ENCODE results near the gene MRM3. TPM values are rescaled to one million over a fixed set of nuclear protein-coding genes. Genes with fewer than 3 reads are reported as not detected.
A peak's percentile ranks its signal among the peaks of the same experiment; 100 is the strongest.

Gene MRM3
- total and polyA plus RNA-seq, 10 donors: 13.5 to 23.1 (median 17.1) TPM

DNA sequence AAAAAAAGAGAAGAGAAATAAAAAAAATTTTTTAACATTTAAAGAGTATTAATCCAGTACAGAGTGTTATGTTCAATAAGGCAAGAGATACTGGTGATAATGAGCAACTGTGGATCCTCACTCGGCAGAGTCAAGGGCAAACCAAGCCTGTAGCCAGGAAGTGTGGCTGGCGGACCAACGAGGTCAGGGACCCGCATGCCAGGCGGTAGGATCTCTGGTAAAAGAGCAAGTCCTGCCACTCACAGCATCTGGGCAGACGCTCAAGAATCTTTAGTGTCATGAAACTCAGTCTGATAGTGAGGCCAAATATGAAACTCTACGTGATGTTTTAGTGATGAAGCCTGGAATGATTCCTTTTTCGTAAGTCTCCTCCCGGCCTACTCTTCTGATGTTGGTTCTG is 21.8 kb upstream of the MRM3 start:
- DNase-seq: peak; percentile 56
- TF ChIP-seq POLR2AphosphoS5 (IDR thresholded peaks at IDR 0.05): peak in 2 of 3 donors; percentile 35 to 60
- TF ChIP-seq CTCF (IDR thresholded peaks at IDR 0.05 in 8 of 11, conservative IDR thresholded peaks at IDR 0.05 in 3 of 11): no peak
- TF ChIP-seq POLR2A (IDR thresholded peaks at IDR 0.05): no peak
- H3K9me3 ChIP-seq: no peaks in the 10 kb centered on the region
- H3K4me3 ChIP-seq: no peak overlapping the region
- H3K36me3 ChIP-seq: peaks cover 0 to 92% (median 67%) of the 10 kb centered on the region in 6 donors
- no peaks in the 10 kb centered on the region for H3K27me3 ChIP-seq (replicated peaks in 1 of 7)
- WGBS, 5 donors: 73 to 83% (median 78%) methylated on average over 9 of the region's 9 CpGs
- peaks cover 0 to 6% (median 0%) of the 10 kb centered on the region in 6 donors for H3K4me1 ChIP-seq
- H3K27ac ChIP-seq: peak overlapping the region in 2 of 8 donors; percentile 8 to 57
- intact Hi-C loops (cut with DNase I; ENCODE audit: low total_unique reads): no loop called here

DNA sequence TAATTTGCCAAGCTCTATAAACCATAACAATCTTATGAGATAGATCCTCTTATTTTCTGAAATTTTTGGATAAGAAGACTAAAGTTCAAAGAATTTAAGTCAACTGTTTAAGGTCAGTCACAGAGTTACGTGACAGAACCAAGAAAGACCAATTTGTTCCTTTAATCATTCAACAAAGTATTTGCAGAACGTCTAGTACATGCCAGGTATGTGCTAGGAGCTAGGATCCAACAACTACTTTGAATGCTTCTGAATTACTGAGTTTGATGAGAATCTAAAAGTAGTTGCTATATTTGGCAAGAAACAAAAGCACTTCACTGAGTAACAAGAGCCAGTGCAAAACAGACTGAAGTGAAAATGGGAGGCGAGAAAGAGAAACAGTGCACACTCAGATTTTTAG is 15.1 kb upstream of the MRM3 start:
- intact Hi-C loops (cut with DNase I; ENCODE audit: low total_unique reads): no loop called here
- Histone ChIP-seq H3K9me3 (no peaks in the 10 kb centered on the region), H3K36me3 (peaks cover 10 to 100% (median 80%) of the 10 kb centered on the region in 6 donors), H3K4me3 (no peak overlapping the region), H3K27ac (no peak overlapping the region), H3K27me3 (replicated peaks in 1 of 7) (no peaks in the 10 kb centered on the region), H3K4me1 (no peaks in the 10 kb centered on the region)
- 79 to 91% (median 87%) methylated on average over 3 of the region's 3 CpGs for WGBS, 5 donors
- no peak for DNase-seq
- TF ChIP-seq POLR2A (IDR thresholded peaks at IDR 0.05): no peak
- TF ChIP-seq POLR2AphosphoS5 (IDR thresholded peaks at IDR 0.05): no peak
- no peak for TF ChIP-seq CTCF (IDR thresholded peaks at IDR 0.05 in 8 of 11, conservative IDR thresholded peaks at IDR 0.05 in 3 of 11)

- no peak for DNase-seq
- H3K27ac ChIP-seq: no peak overlapping the region
- H3K36me3 ChIP-seq: peaks cover 10 to 100% (median 85%) of the 10 kb centered on the region in 6 donors
- intact Hi-C loops (cut with DNase I; ENCODE audit: low total_unique reads): no loop called here
- H3K27me3 ChIP-seq (replicated peaks in 1 of 7): no peaks in the 10 kb centered on the region
- H3K4me3 ChIP-seq: no peak overlapping the region
- TF ChIP-seq POLR2A (IDR thresholded peaks at IDR 0.05) (no peak), CTCF (IDR thresholded peaks at IDR 0.05 in 8 of 11, conservative IDR thresholded peaks at IDR 0.05 in 3 of 11) (no peak), POLR2AphosphoS5 (IDR thresholded peaks at IDR 0.05) (no peak)
- H3K9me3 ChIP-seq: no peaks in the 10 kb centered on the region
- peaks cover 0 to 6% (median 0%) of the 10 kb centered on the region in 6 donors for H3K4me1 ChIP-seq
- WGBS, 5 donors: 87 to 95% (median 92%) methylated on average over 5 of the region's 5 CpGs
These were observed 9.1 kb upstream of the MRM3 start for GRCh38 chr17:773016-773415.

- no peaks in the 10 kb centered on the region for H3K27me3 ChIP-seq (replicated peaks in 1 of 7)
- no peak overlapping the region for H3K4me3 ChIP-seq
- peaks cover 0 to 6% (median 0%) of the 10 kb centered on the region in 6 donors for H3K4me1 ChIP-seq
- intact Hi-C loops (cut with DNase I; ENCODE audit: low total_unique reads): no loop called here
- H3K36me3 ChIP-seq: peaks cover 13 to 100% (median 92%) of the 10 kb centered on the region in 6 donors
- TF ChIP-seq POLR2A (IDR thresholded peaks at IDR 0.05) (no peak), CTCF (IDR thresholded peaks at IDR 0.05 in 8 of 11, conservative IDR thresholded peaks at IDR 0.05 in 3 of 11) (no peak), POLR2AphosphoS5 (IDR thresholded peaks at IDR 0.05) (no peak)
- H3K9me3 ChIP-seq: no peaks in the 10 kb centered on the region
- WGBS, 5 donors: 64 to 77% (median 71%) methylated on average over 14 of the region's 14 CpGs
- peak overlapping the region in 1 of 8 donors; percentile 4 for H3K27ac ChIP-seq
- DNase-seq: no peak
These were observed 8.5 kb upstream of the MRM3 start for GRCh38 chr17:773467-774312.

All from spleen (tissue), 11 donors.